Measurements from ENCODE around the gene APOB. TPM values are rescaled to one million over a fixed set of nuclear protein-coding genes. Genes with fewer than 3 reads are reported as not detected.

The APOB gene
- polyA plus RNA-seq, 1 donor from 2014 or later, result not detected

GRCh38 chr2:21009662-21010225 lies 34.1 kb downstream of the APOB start:
- Mint-ChIP-seq H3K9me3 (no peaks in the 10 kb centered on the region), H3K27ac (no peak overlapping the region), H3K4me1 (peaks cover 0 to 1% (median 0%) of the 10 kb centered on the region in 3 donors), H3K27me3 (peaks cover 6% of the 10 kb centered on the region), H3K4me3 (no peak overlapping the region), H3K36me3 (no peaks in the 10 kb centered on the region)

GRCh38 chr2:21008790-21009661 lies 34.8 kb downstream of the APOB start:
- no peak overlapping the region for H3K27ac Mint-ChIP-seq

GRCh38 chr2:21008014-21008789 lies 35.7 kb downstream of the APOB start:
- Mint-ChIP-seq H3K4me3 (no peak overlapping the region), H3K27ac (no peak overlapping the region), H3K27me3 (peaks cover 6% of the 10 kb centered on the region), H3K4me1 (no peaks in the 10 kb centered on the region), H3K9me3 (no peaks in the 10 kb centered on the region), H3K36me3 (no peaks in the 10 kb centered on the region)

More at GRCh38 chr2:21008790-21009661, 34.8 kb downstream of the APOB start:
- H3K4me3 Mint-ChIP-seq, result no peak overlapping the region
- H3K36me3 Mint-ChIP-seq, result no peaks in the 10 kb centered on the region
- H3K27me3 Mint-ChIP-seq, result peaks cover 6% of the 10 kb centered on the region
- peaks cover 0 to 1% (median 0%) of the 10 kb centered on the region in 3 donors for H3K4me1 Mint-ChIP-seq
- no peaks in the 10 kb centered on the region for H3K9me3 Mint-ChIP-seq

GRCh38 chr2:21007129-21008013 lies 36.5 kb downstream of the APOB start:
- Mint-ChIP-seq H3K36me3 (no peaks in the 10 kb centered on the region), H3K4me3 (no peak overlapping the region), H3K27ac (no peak overlapping the region), H3K9me3 (no peaks in the 10 kb centered on the region), H3K4me1 (no peaks in the 10 kb centered on the region), H3K27me3 (peaks cover 5% of the 10 kb centered on the region)

GRCh38 chr2:21006423-21007128 lies 37.3 kb downstream of the APOB start:
- Mint-ChIP-seq H3K36me3 (no peaks in the 10 kb centered on the region), H3K4me1 (no peaks in the 10 kb centered on the region), H3K4me3 (no peak overlapping the region), H3K27ac (no peak overlapping the region), H3K27me3 (peaks cover 1% of the 10 kb centered on the region), H3K9me3 (no peaks in the 10 kb centered on the region)

- H3K4me1 Mint-ChIP-seq, result no peaks in the 10 kb centered on the region
- H3K4me3 Mint-ChIP-seq, result no peak overlapping the region
- no peaks in the 10 kb centered on the region for H3K9me3 Mint-ChIP-seq
- H3K36me3 Mint-ChIP-seq, result no peaks in the 10 kb centered on the region
- H3K27me3 Mint-ChIP-seq, result peaks cover 1% of the 10 kb centered on the region
- no peak overlapping the region for H3K27ac Mint-ChIP-seq
These were observed 38.0 kb downstream of the APOB start for GRCh38 chr2:21005700-21006422.

- Mint-ChIP-seq H3K9me3 (no peaks in the 10 kb centered on the region), H3K27me3 (peaks cover 1% of the 10 kb centered on the region), H3K27ac (no peak overlapping the region), H3K36me3 (no peaks in the 10 kb centered on the region), H3K4me3 (no peak overlapping the region), H3K4me1 (no peaks in the 10 kb centered on the region)
These were observed 38.7 kb downstream of the APOB start for GRCh38 chr2:21005111-21005699.

- Mint-ChIP-seq H3K27ac (no peak overlapping the region), H3K9me3 (no peaks in the 10 kb centered on the region), H3K4me1 (no peaks in the 10 kb centered on the region), H3K36me3 (no peaks in the 10 kb centered on the region), H3K27me3 (peaks cover 1% of the 10 kb centered on the region), H3K4me3 (no peak overlapping the region)
These were observed 39.7 kb downstream of the APOB start for GRCh38 chr2:21004181-21004572.

GRCh38 chr2:21003572-21004180 lies 40.2 kb downstream of the APOB start:
- no peak overlapping the region for H3K4me3 Mint-ChIP-seq
- H3K27me3 Mint-ChIP-seq, result peaks cover 1% of the 10 kb centered on the region
- H3K4me1 Mint-ChIP-seq, result no peaks in the 10 kb centered on the region
- no peaks in the 10 kb centered on the region for H3K36me3 Mint-ChIP-seq
- H3K9me3 Mint-ChIP-seq, result no peaks in the 10 kb centered on the region
- H3K27ac Mint-ChIP-seq, result no peak overlapping the region

GRCh38 chr2:21002814-21003192 lies 41.1 kb downstream of the APOB start:
- no peak overlapping the region for H3K4me3 Mint-ChIP-seq
- H3K27me3 Mint-ChIP-seq, result no peaks in the 10 kb centered on the region
- no peaks in the 10 kb centered on the region for H3K4me1 Mint-ChIP-seq
- H3K27ac Mint-ChIP-seq, result no peak overlapping the region
- H3K36me3 Mint-ChIP-seq, result no peaks in the 10 kb centered on the region
- H3K9me3 Mint-ChIP-seq, result no peaks in the 10 kb centered on the region

- Mint-ChIP-seq H3K27ac (no peak overlapping the region), H3K36me3 (no peaks in the 10 kb centered on the region), H3K9me3 (no peaks in the 10 kb centered on the region), H3K4me1 (no peaks in the 10 kb centered on the region), H3K27me3 (no peaks in the 10 kb centered on the region), H3K4me3 (no peak overlapping the region)
These were observed 41.7 kb downstream of the APOB start for GRCh38 chr2:21001988-21002813.

- Mint-ChIP-seq H3K36me3 (no peaks in the 10 kb centered on the region), H3K9me3 (no peaks in the 10 kb centered on the region), H3K27me3 (no peaks in the 10 kb centered on the region), H3K4me1 (no peaks in the 10 kb centered on the region), H3K27ac (no peak overlapping the region), H3K4me3 (no peak overlapping the region)
These were observed 42.5 kb downstream of the APOB start for GRCh38 chr2:21001225-21001946.

All from IgD-negative memory B cell (primary cell).